Hepatocyte (in vitro differentiated cells): ENCODE data around the gene FMN1.

Experiments used
- EZH2 ChIP-seq: fragments of 200-600 bp; sonication (generic); IDR thresholded peaks from 2 replicates; pipeline ENCODE4 v1.6.1; 2016; ENCODE audit warnings: antibody characterized with exemption, mild to moderate bottlenecking, borderline replicate concordance
- TF ChIP-seq, protein P1 (sequence below): fragments of 200-600 bp; sonication (generic); IDR thresholded peaks from 2 replicates; pipeline ENCODE4 v1.5.1; 2016; ENCODE audit warnings: antibody characterized with exemption, mild to moderate bottlenecking; ENCODE audit not compliant: poor library complexity

DNA sequence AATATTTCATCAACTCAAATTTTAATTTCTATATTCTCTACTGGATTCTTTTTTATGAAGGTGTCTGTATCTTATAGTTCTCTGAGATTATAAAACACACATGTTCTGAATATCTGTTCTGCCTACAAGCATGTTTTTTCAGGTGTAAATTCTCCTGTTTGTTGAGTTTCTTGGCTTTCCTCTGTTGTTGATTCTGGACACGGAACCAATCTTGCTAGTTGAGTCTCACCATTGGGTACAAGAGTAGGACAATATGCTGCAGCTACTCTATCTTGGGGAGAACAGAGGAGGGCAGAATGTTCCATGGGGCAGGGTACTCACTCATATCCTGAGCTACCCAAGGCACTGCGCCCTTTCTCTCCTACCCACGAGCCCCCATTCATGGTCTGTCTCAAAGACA is 371.8 kb downstream of the FMN1 start:
- TF ChIP-seq, protein P1, sequence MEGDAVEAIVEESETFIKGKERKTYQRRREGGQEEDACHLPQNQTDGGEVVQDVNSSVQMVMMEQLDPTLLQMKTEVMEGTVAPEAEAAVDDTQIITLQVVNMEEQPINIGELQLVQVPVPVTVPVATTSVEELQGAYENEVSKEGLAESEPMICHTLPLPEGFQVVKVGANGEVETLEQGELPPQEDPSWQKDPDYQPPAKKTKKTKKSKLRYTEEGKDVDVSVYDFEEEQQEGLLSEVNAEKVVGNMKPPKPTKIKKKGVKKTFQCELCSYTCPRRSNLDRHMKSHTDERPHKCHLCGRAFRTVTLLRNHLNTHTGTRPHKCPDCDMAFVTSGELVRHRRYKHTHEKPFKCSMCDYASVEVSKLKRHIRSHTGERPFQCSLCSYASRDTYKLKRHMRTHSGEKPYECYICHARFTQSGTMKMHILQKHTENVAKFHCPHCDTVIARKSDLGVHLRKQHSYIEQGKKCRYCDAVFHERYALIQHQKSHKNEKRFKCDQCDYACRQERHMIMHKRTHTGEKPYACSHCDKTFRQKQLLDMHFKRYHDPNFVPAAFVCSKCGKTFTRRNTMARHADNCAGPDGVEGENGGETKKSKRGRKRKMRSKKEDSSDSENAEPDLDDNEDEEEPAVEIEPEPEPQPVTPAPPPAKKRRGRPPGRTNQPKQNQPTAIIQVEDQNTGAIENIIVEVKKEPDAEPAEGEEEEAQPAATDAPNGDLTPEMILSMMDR = no peak
- no peak for TF ChIP-seq EZH2
